Measurements from ENCODE around the gene COX5A. TPM values are rescaled to one million over a fixed set of nuclear protein-coding genes. Genes with fewer than 3 reads are reported as not detected.

COX5A gene
- total and polyA plus RNA-seq, 2 donors from 2014 or later, result 150 to 701 TPM

DNA sequence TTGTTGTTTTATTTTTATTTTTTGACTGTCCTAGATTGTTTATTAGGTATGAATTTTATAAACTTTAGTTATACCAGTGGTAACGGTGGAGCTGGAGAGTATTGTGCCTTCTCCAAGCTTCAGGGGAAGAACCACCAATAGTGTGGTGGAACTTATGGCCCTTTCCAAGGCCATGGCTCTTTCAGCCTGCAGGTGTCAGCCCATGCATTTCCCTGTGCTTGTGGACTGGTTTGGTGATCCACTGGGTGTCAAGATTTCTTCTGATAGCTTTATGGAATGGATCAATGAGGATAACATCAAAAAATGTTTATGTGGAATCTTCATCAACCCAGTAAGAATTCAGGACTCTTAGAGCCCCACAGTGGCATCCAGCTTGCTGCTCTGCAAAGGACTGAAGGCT, 38.3 kb upstream of the COX5A start:
- FAIRE-seq, result no peak

DNA sequence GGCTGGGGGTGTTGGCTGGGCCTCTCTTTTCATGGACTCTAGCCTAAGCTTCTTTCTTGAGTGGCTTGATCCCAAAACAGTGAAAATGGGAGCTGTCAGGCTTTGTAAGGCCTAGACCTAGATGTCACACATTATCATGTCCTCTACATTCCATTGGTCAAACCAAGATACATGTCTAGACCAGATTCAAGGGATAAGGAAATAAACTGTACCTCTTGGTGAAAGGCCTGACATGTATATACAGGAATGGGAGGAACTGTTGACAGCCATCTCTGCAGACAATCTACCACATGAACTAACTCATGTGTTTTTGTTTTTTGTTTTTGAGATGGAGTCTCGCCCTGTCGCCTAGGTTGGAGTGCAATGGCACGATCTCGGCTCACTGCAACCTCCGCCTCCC, 29.8 kb upstream of the COX5A start:
- FAIRE-seq (no peak), DNase-seq (peak in 1 of 5 donors; percentile 0)
- Histone ChIP-seq H3K9ac (ENCODE audit: low read length in 3 of 3) (no peak overlapping the region), H3K4me3 (ENCODE audit: low read length in 3 of 3) (no peak overlapping the region), H3K27ac (ENCODE audit: low read depth in 2 of 2, low read length in 2 of 2) (no peak overlapping the region), H3K4me1 (ENCODE audit: control insufficient read depth in 2 of 3, insufficient read depth in 2 of 3, low read depth in 1 of 3, low read length in 3 of 3) (no peaks in the 10 kb centered on the region), H3K9me3 (ENCODE audit: control insufficient read depth in 2 of 3, insufficient read depth in 1 of 3, low read length in 3 of 3) (no peaks in the 10 kb centered on the region), H3K27me3 (ENCODE audit: control insufficient read depth, insufficient read depth, low read length) (no peaks in the 10 kb centered on the region), H3K36me3 (ENCODE audit: control insufficient read depth in 2 of 3, insufficient read depth in 3 of 3, low read length in 3 of 3) (no peaks in the 10 kb centered on the region)
- no peak for TF ChIP-seq CTCF (IDR thresholded peaks at IDR 0.05; ENCODE audit: borderline replicate concordance, extremely low read depth, insufficient read depth)
- intact Hi-C loops (cut with DNase I), result no loop called here

More for the DNA sequence above, 38.3 kb upstream of the COX5A start:
- intact Hi-C loops (cut with DNase I), result no loop called here
- Histone ChIP-seq H3K27ac (ENCODE audit: low read depth in 2 of 2, low read length in 2 of 2) (no peak overlapping the region), H3K9ac (ENCODE audit: low read length in 3 of 3) (no peak overlapping the region), H3K4me3 (ENCODE audit: low read length in 3 of 3) (no peak overlapping the region), H3K9me3 (ENCODE audit: control insufficient read depth in 2 of 3, insufficient read depth in 1 of 3, low read length in 3 of 3) (no peaks in the 10 kb centered on the region), H3K4me1 (ENCODE audit: control insufficient read depth in 2 of 3, insufficient read depth in 2 of 3, low read depth in 1 of 3, low read length in 3 of 3) (no peaks in the 10 kb centered on the region), H3K36me3 (ENCODE audit: control insufficient read depth in 2 of 3, insufficient read depth in 3 of 3, low read length in 3 of 3) (no peaks in the 10 kb centered on the region), H3K27me3 (ENCODE audit: control insufficient read depth, insufficient read depth, low read length) (no peaks in the 10 kb centered on the region)
- TF ChIP-seq CTCF (IDR thresholded peaks at IDR 0.05; ENCODE audit: borderline replicate concordance, extremely low read depth, insufficient read depth), result no peak
- no peak for DNase-seq

- Histone ChIP-seq H3K4me1 (ENCODE audit: control insufficient read depth in 2 of 3, insufficient read depth in 2 of 3, low read depth in 1 of 3, low read length in 3 of 3) (no peaks in the 10 kb centered on the region), H3K27me3 (ENCODE audit: control insufficient read depth, insufficient read depth, low read length) (no peaks in the 10 kb centered on the region), H3K9ac (ENCODE audit: low read length in 3 of 3) (no peak overlapping the region), H3K27ac (ENCODE audit: low read depth in 2 of 2, low read length in 2 of 2) (no peak overlapping the region), H3K4me3 (ENCODE audit: low read length in 3 of 3) (no peak overlapping the region), H3K36me3 (ENCODE audit: control insufficient read depth in 2 of 3, insufficient read depth in 3 of 3, low read length in 3 of 3) (no peaks in the 10 kb centered on the region), H3K9me3 (ENCODE audit: control insufficient read depth in 2 of 3, insufficient read depth in 1 of 3, low read length in 3 of 3) (no peaks in the 10 kb centered on the region)
- no peak for TF ChIP-seq CTCF (IDR thresholded peaks at IDR 0.05; ENCODE audit: borderline replicate concordance, extremely low read depth, insufficient read depth)
- intact Hi-C loops (cut with DNase I), result no loop called here
- peak in 2 of 5 donors; percentile 18 to 30 for DNase-seq
- FAIRE-seq, result no peak
These were observed 26.9 kb upstream of the COX5A start for GRCh38 chr15:74964794-74965193.

GRCh38 chr15:74963213-74963612, 25.3 kb upstream of the COX5A start:
- H3K9ac ChIP-seq (ENCODE audit: low read length in 3 of 3), result no peak overlapping the region
- TF ChIP-seq CTCF (IDR thresholded peaks at IDR 0.05; ENCODE audit: borderline replicate concordance, extremely low read depth, insufficient read depth), result no peak

More at GRCh38 chr15:74963213-74963612, 25.3 kb upstream of the COX5A start:
- Histone ChIP-seq H3K9me3 (ENCODE audit: control insufficient read depth in 2 of 3, insufficient read depth in 1 of 3, low read length in 3 of 3) (no peaks in the 10 kb centered on the region), H3K4me3 (ENCODE audit: low read length in 3 of 3) (no peak overlapping the region), H3K27me3 (ENCODE audit: control insufficient read depth, insufficient read depth, low read length) (peaks cover 2% of the 10 kb centered on the region), H3K27ac (ENCODE audit: low read depth in 2 of 2, low read length in 2 of 2) (no peak overlapping the region), H3K36me3 (ENCODE audit: control insufficient read depth in 2 of 3, insufficient read depth in 3 of 3, low read length in 3 of 3) (no peaks in the 10 kb centered on the region), H3K4me1 (ENCODE audit: control insufficient read depth in 2 of 3, insufficient read depth in 2 of 3, low read depth in 1 of 3, low read length in 3 of 3) (peaks cover 0 to 5% (median 3%) of the 10 kb centered on the region in 3 donors)
- DNase-seq, result no peak
- FAIRE-seq, result no peak
- intact Hi-C loops (cut with DNase I), result no loop called here
